Measurements from ENCODE around the gene PTPRG.

Gene PTPRG

DNA sequence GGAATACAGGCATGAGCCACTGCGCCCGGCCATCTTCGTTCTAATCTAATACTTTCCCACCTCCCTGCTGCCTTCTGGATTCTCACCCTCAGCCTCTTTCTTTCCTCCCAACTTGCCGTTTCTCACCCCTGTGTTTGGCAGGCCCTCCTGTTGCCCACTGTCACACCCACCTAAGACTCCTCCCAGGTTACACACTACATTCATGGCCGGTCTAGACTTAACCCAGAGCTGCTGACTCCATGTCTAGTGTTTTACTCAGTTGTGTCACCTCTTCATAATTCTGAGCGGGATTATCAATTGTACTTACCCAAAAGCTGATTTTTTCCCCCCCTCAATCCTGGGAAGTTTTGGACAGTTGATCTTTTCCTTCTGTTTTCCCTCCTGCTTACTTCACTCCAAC is 588.2 kb downstream of the PTPRG start:
- no peak for DNase-seq (ENCODE audit: low read depth in 2 of 2)

GRCh38 chr3:62149962-62150361 is 588.6 kb downstream of the PTPRG start:
- no peak for DNase-seq (ENCODE audit: low read depth in 2 of 2)

- no peak for DNase-seq (ENCODE audit: low read depth in 2 of 2)
Measured at GRCh38 chr3:62151591-62151990, 590.2 kb downstream of the PTPRG start.

DNA sequence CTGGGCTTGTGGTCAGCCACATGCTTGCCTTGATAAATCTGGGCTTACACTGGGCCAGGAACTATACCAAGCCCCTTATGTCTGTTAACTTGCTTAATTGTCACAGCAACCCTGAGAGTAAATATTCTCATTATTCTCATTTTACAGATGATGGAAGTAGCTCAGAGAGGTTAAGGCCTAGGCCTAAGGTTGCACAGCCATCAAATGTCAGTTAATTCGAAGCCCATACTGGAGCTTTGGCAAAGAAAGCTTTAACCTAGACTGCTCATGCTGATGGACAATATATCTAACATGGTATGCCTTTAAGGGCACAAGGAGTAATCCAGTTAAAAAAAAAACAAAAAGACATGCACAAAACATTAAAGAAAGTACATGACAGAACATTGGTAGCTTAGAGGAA is 591.9 kb downstream of the PTPRG start:
- DNase-seq (ENCODE audit: low read depth in 2 of 2): no peak

GRCh38 chr3:62154457-62155148 is 593.2 kb downstream of the PTPRG start:
- DNase-seq (ENCODE audit: low read depth in 2 of 2): no peak

- no peak for DNase-seq (ENCODE audit: low read depth in 2 of 2)
Measured at GRCh38 chr3:62159056-62159708, 597.8 kb downstream of the PTPRG start.

GRCh38 chr3:62159709-62160092 is 598.3 kb downstream of the PTPRG start:
- no peak for DNase-seq (ENCODE audit: low read depth in 2 of 2)

GRCh38 chr3:62161371-62161770 is 600.0 kb downstream of the PTPRG start:
- no peak for DNase-seq (ENCODE audit: low read depth in 2 of 2)

DNA sequence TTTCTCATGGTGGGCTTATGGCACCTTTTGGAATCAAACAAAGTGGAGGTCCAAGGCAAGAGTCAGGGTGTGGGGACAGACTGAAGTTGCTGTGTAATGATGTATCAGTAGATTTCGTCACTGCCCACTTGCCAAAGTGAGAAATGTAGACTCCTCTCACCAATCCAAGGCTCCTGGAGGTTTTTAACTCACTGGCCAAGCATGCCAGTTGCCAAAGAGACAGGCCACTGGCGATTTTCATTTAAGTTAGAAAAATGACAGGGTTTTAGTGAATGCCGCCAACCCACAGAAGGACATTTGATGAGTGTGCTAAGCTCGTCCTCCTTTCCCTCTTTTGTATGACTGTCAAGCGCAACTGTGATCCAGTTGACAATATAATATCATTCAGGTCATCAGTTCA is 602.8 kb downstream of the PTPRG start:
- DNase-seq (ENCODE audit: low read depth in 2 of 2): no peak

DNA sequence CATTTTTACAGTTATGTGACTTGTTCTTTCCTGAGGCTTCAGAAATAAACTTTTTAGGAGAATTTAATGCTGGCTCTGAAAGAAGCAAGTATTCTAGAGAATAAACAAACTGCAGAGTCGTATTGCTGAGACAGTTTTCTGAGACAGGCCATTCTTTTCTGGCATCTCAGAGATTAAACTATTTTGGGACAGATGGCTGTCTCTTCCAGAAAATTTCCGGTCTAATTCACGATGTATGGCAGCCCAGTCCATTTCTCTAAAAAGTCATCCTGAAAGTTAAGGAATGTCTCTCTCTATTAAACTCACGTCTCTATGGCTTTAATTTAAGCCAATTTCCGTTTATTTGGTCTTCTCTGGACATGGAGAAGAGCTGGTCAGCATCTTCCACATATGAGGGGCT is 603.4 kb downstream of the PTPRG start:
- no peak for DNase-seq (ENCODE audit: low read depth in 2 of 2)

GRCh38 chr3:62167566-62168262 is 606.3 kb downstream of the PTPRG start:
- DNase-seq (ENCODE audit: low read depth in 2 of 2): no peak

- no peak for DNase-seq (ENCODE audit: low read depth in 2 of 2)
Measured at GRCh38 chr3:62168356-62168755, 607.0 kb downstream of the PTPRG start.

GRCh38 chr3:62169906-62170660 is 608.7 kb downstream of the PTPRG start:
- DNase-seq (ENCODE audit: low read depth in 2 of 2): no peak

DNA sequence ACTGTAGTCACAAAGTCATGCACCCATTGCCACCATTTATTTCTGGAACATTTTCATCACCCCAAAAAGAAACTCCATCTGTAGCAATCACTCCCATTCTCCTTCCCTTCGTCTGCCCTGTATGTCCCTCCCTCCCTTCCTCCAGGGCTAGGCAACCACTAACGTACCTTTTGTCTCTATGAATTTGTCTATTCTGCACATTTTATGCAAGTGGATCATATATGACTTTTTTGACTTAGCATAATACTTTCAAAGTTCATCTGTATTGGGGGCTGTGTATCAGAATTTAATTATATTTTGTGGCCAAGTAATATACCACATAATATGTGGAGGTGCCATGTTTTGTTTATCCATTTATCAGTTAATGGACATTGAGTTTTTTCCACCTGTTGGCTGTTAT is 610.4 kb downstream of the PTPRG start:
- DNase-seq (ENCODE audit: low read depth in 2 of 2): no peak

GRCh38 chr3:62172199-62172598 is 610.8 kb downstream of the PTPRG start:
- DNase-seq (ENCODE audit: low read depth in 2 of 2): no peak

- no peak for DNase-seq (ENCODE audit: low read depth in 2 of 2)
Measured at GRCh38 chr3:62173939-62174515, 612.7 kb downstream of the PTPRG start.

DNA sequence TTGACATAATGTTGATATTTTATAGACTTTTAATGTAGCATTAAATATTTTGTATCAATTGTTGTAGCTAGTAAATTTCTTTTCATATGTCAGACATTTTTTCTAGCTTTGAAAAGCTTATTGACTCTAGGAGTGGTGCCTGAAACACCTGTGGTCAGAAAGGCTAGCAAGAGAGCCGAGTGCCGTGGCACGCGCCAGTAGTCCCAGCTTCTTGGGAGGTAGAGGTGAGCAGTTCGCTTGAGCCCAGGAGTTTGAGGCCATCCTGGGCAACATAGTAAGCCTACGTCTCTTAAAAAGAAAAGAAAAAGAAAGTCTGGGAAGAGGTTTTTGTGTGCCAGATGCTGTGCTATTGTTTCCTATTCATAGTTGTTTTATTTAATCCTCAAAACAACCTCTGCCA is 613.8 kb downstream of the PTPRG start:
- DNase-seq (ENCODE audit: low read depth in 2 of 2): no peak

DNA sequence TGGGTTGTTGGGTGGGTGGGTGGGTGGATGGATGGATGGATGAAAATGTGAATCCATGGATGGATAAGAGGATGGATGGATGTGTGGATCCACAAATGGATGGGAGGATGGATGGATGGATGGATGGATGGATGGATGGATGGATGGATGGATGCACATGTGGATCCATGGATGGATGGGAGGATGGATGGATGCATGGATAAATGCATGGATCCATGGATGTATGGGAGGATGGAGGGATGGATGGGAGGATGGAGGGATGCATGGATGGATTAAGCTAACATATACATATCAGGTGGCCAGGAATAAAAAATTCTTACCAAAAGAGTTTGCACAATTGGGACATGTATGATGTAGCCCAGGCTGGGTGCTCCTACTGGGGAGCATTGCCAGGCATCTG is 616.7 kb downstream of the PTPRG start:
- no peak for DNase-seq (ENCODE audit: low read depth in 2 of 2)

DNA sequence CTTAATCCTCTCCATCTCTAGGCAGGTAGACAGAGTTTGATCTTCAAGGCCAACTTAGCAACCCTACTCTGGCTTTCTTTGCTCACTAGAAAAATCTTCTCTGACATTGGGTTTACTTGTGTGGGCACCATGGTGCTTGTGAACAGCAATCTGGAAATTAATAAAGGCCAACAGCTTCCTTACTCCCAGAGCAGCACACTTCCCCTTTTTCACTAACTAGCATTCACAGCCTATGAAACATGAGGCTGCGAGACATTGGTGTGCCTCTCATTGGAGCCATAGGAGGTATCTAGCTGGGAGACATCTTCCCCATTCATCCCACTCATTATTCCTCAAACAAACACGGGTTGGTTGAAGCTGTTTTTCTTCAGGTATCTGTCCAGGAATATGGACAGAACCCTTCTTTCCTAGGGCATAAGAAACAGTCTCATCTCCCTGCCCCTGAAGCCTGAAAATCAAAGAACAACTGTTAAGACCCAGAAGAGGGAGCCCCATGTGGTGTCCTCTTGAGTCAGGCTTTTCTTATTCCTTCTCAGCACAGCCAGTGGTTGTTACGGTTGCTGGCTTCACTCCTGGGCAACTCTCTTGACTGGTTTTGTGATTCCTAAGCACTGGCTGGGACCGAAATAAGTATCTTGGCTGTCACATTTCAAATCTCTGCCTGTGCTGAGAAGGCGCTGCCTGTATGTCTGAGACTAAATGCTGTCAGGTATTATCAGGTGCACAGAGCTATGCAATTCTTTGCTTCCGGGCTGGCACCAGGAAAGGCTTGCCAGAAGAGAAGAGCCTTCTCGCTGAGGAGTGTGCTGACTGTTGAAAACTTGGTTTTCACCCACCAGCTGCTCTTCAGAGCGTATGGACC is 617.6 kb downstream of the PTPRG start:
- DNase-seq (ENCODE audit: low read depth in 2 of 2): no peak

DNA sequence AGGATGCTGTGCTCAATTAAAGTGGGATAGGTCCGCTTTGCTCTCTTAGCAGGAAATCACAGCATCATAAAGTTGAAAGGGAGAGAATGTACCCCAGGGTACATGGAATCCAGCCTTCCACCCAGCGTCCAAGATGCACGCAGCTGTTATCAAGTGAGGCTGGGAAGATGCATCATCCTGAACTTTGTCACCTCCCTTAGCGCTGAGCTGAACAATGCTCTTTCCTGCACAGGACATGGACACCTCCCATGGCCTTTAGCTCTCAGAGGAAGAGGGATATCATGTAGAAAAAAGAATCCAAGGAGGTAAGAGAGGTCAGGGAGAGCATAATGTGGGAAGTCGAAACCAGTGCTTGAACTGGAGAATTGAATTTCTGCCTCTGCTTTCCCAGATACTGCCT is 619.1 kb downstream of the PTPRG start:
- DNase-seq (ENCODE audit: low read depth in 2 of 2): no peak

- DNase-seq (ENCODE audit: low read depth in 2 of 2): no peak
Measured at GRCh38 chr3:62183087-62183486, 621.7 kb downstream of the PTPRG start.

Data from activated CD4-positive, alpha-beta T cell treated with anti-CD3 and anti-CD28 coated beads for 24 hours (primary cell).